H1 (cell line): ENCODE measurements around the gene CBFB. TPM values are rescaled to one million over a fixed set of nuclear protein-coding genes. Genes with fewer than 3 reads are reported as not detected.

Source experiments
- CTCF ChIA-PET: fragments of 300-600 bp; sonication (Branson Sonifier 250); formaldehyde crosslinking; loops from one replicate; lab custom pipeline; 2021; ENCODE audit not compliant: partially characterized antibody; lab: Charles Lee
- POLR2A ChIA-PET: fragments of 300-600 bp; sonication (Branson Sonifier 250); formaldehyde crosslinking; loops from one replicate; lab custom pipeline; 2021; ENCODE audit warnings: inconsistent platforms; ENCODE audit not compliant: partially characterized antibody; lab: Charles Lee
- DNase-seq, 2 experiments: peaks; one replicate each; pipeline versions ENCODE4 v3.0.0 to v3.0.0-alpha.2; 2010 to 2022; ENCODE audit warnings: low spot score in 2 of 2, low read depth in 1 of 2, mixed read lengths in 1 of 2
- FAIRE-seq: peaks from 2 replicates; lab custom pipeline; 2011; peaks lifted over from hg19 to GRCh38; lab: Jason Lieb, UNC
- H2AFZ ChIP-seq: 2 replicates; pipeline ENCODE4 v1.8.1; 2012; ENCODE audit warnings: low read length, inconsistent platforms
- H2AK5ac ChIP-seq: 2 replicates; pipeline ENCODE4 v1.6.1; 2013; ENCODE audit warnings: low read depth, low read length
- H2BK120ac ChIP-seq: replicated peaks from 2 replicates; pipeline ENCODE3; 2013; ENCODE audit warnings: low read depth, low read length, inconsistent platforms
- H2BK12ac ChIP-seq: 2 replicates; pipeline ENCODE4 v1.6.1; 2013; ENCODE audit warnings: low read depth, low read length
- H2BK15ac ChIP-seq: 2 replicates; pipeline ENCODE4 v1.6.1; 2013; ENCODE audit warnings: low read length
- H2BK20ac ChIP-seq: 2 replicates; pipeline ENCODE4 v1.6.1; 2013; ENCODE audit warnings: low read length
- H2BK5ac ChIP-seq: 2 replicates; pipeline ENCODE4 v1.6.1; 2013; ENCODE audit warnings: low read depth, low read length
- H3K14ac ChIP-seq: 2 replicates; pipeline ENCODE4 v1.6.1; 2013; ENCODE audit warnings: inconsistent platforms; ENCODE audit not compliant: insufficient read length
- H3K18ac ChIP-seq: 2 replicates; pipeline ENCODE4 v1.6.1; 2013; ENCODE audit warnings: low read length; ENCODE audit errors: extremely low read depth
- H3K23ac ChIP-seq: 2 replicates; pipeline ENCODE4 v1.6.1; 2013; ENCODE audit warnings: inconsistent platforms; ENCODE audit not compliant: insufficient read length
- H3K23me2 ChIP-seq: 2 replicates; pipeline ENCODE4 v1.6.1; 2013; ENCODE audit warnings: low read depth, low read length
- H3K27ac ChIP-seq: 2 replicates; pipeline ENCODE4 v1.6.1; 2011; ENCODE audit warnings: low read depth, low read length, inconsistent platforms
- H3K27me3 ChIP-seq, 4 experiments: replicated peaks in 1 of 4; 1 replicate in 1 of 4; 2 replicates in 3 of 4; pipeline versions ENCODE4 v1.6.1 to v1.8.1; 2011 to 2013; ENCODE audit warnings: low read length in 3 of 4, mild to moderate bottlenecking in 3 of 4, inconsistent platforms in 2 of 4, mixed read lengths in 2 of 4, moderate library complexity in 1 of 4; ENCODE audit not compliant: control insufficient read depth in 3 of 4, insufficient read depth in 3 of 4; ENCODE audit errors: extremely low read depth in 1 of 4
- H3K36me3 ChIP-seq, 4 experiments: 2 replicates each; pipeline versions ENCODE4 v1.6.1 to v1.8.1; 2011 to 2013; ENCODE audit warnings: mild to moderate bottlenecking in 4 of 4, low read length in 3 of 4, moderate library complexity in 2 of 4, control low read depth in 1 of 4, inconsistent platforms in 1 of 4; ENCODE audit not compliant: insufficient read depth in 4 of 4, control insufficient read depth in 2 of 4
- H3K4ac ChIP-seq: replicated peaks from 2 replicates; pipeline ENCODE3; 2013; ENCODE audit warnings: low read length, low read depth, mixed read lengths, inconsistent platforms; ENCODE audit not compliant: insufficient read length
- H3K4me1 ChIP-seq, 4 experiments: replicated peaks in 1 of 4; 1 replicate in 1 of 4; 2 replicates in 3 of 4; pipeline versions ENCODE4 v1.6.1 to v1.8.1; 2011 to 2013; ENCODE audit warnings: low read length in 3 of 4, inconsistent platforms in 2 of 4, mixed read lengths in 1 of 4; ENCODE audit not compliant: insufficient read depth in 4 of 4, control insufficient read depth in 3 of 4
- H3K4me2 ChIP-seq, 2 experiments: 2 replicates each; pipeline versions ENCODE4 v1.6.1 to v1.8.1; 2011 to 2013; ENCODE audit warnings: low read depth in 2 of 2, low read length in 2 of 2, control low read depth in 1 of 2, inconsistent platforms in 1 of 2, mild to moderate bottlenecking in 1 of 2; ENCODE audit not compliant: insufficient read depth in 1 of 2
- H3K4me3 ChIP-seq, 4 experiments: fragments of 200-600, 300-600 bp in 1 of 4; sonication (generic), shearing (Covaris generic), sonication (Bioruptor Twin) in 1 of 4; 2 replicates each; pipeline versions ENCODE4 v1.5.1 to v1.8.1; 2011 to 2016; ENCODE audit warnings: low read length in 4 of 4, low read depth in 3 of 4, control low read depth in 2 of 4, inconsistent platforms in 2 of 4, mild to moderate bottlenecking in 2 of 4, mixed read lengths in 1 of 4, moderate library complexity in 1 of 4; ENCODE audit not compliant: insufficient read depth in 2 of 4; ENCODE audit errors: extremely low read depth in 1 of 4
- H3K56ac ChIP-seq: replicated peaks from 2 replicates; pipeline ENCODE3; 2013; ENCODE audit warnings: low read depth, mild to moderate bottlenecking, mixed read lengths, low read length, inconsistent platforms; ENCODE audit not compliant: insufficient read length
- H3K79me1 ChIP-seq: 2 replicates; pipeline ENCODE4 v1.6.1; 2013; ENCODE audit warnings: low read depth, low read length, control low read depth
- H3K79me2 ChIP-seq, 2 experiments: 2 replicates each; pipeline versions ENCODE4 v1.6.1 to v1.8.1; 2012 to 2013; ENCODE audit warnings: low read length in 2 of 2, mild to moderate bottlenecking in 2 of 2, inconsistent platforms in 1 of 2; ENCODE audit not compliant: insufficient read depth in 2 of 2, control insufficient read depth in 1 of 2
- H3K9ac ChIP-seq, 4 experiments: replicated peaks in 1 of 4; 1 replicate in 1 of 4; 2 replicates in 3 of 4; pipeline versions ENCODE4 v1.6.1 to v1.8.1; 2011 to 2013; ENCODE audit warnings: low read depth in 3 of 4, low read length in 3 of 4, control low read depth in 2 of 4, mild to moderate bottlenecking in 2 of 4, moderate library complexity in 2 of 4, inconsistent platforms in 1 of 4; ENCODE audit errors: extremely low read depth in 1 of 4
- H3K9me3 ChIP-seq, 2 experiments: 2 replicates each; pipeline versions ENCODE4 v1.6.1 to v1.8.1; 2012 to 2013; ENCODE audit warnings: mild to moderate bottlenecking in 2 of 2, moderate library complexity in 2 of 2, control low read depth in 1 of 2, inconsistent platforms in 1 of 2, low read depth in 1 of 2, low read length in 1 of 2, mixed read lengths in 1 of 2; ENCODE audit not compliant: insufficient read depth in 2 of 2
- H4K20me1 ChIP-seq, 2 experiments: replicated peaks in 1 of 2; 2 replicates each; pipeline versions ENCODE3 to v1.8.1; 2011 to 2013; ENCODE audit warnings: inconsistent platforms in 2 of 2, low read length in 2 of 2, mild to moderate bottlenecking in 1 of 2; ENCODE audit not compliant: insufficient read depth in 2 of 2, control insufficient read depth in 1 of 2
- H4K5ac ChIP-seq: 2 replicates; pipeline ENCODE4 v1.6.1; 2013; ENCODE audit warnings: low read length, low read depth, mixed read lengths, inconsistent platforms; ENCODE audit not compliant: insufficient read length
- H4K8ac ChIP-seq: 2 replicates; pipeline ENCODE4 v1.8.0; 2013; ENCODE audit warnings: mild to moderate bottlenecking, moderate library complexity, low read length, inconsistent platforms; ENCODE audit not compliant: insufficient read depth; ENCODE audit errors: extremely low read depth
- H4K91ac ChIP-seq: replicated peaks from 2 replicates; pipeline ENCODE3; 2013; ENCODE audit warnings: low read length, mixed read lengths, inconsistent platforms; ENCODE audit not compliant: insufficient read length
- BACH1 ChIP-seq: IDR thresholded peaks from 2 replicates; pipeline ENCODE4 v1.6.1; 2012; ENCODE audit warnings: low read length, improper control_type of control experiment
- CTBP2 ChIP-seq: IDR thresholded peaks from 2 replicates; pipeline ENCODE4 v1.7.0; 2011; ENCODE audit warnings: borderline replicate concordance, mild to moderate bottlenecking, moderate library complexity, mixed read lengths, low read length; ENCODE audit not compliant: insufficient read depth, insufficient read length
- POLR2AphosphoS5 ChIP-seq: IDR thresholded peaks from 2 replicates; pipeline ENCODE4 v1.6.1; 2011; ENCODE audit warnings: low read depth, low read length
- WGBS, 2 experiments: shearing (Covaris generic) in 1 of 2; methylation state at CpG; one replicate each; pipeline versions ENCODE4 v1.1.6 to v1.1.7; 2013 to 2015; ENCODE audit warnings: low lambda C conversion rate in 2 of 2, mixed read lengths in 2 of 2, inconsistent platforms in 1 of 2, low coverage in 1 of 2, missing lambda C conversion rate in 1 of 2; ENCODE audit not compliant: insufficient replicate concordance in 2 of 2, insufficient coverage in 1 of 2, insufficient read length in 1 of 2; ENCODE audit errors: extremely low coverage in 1 of 2, missing lambda C conversion rate in 1 of 2; 5-methylcytosine and 5-hydroxymethylcytosine counted together
- polyA plus RNA-seq, 7 experiments: library from polyadenylated mRNA; depleted of rRNA in 3 of 7; stranded (reverse) in 5 of 7; unstranded in 2 of 7; fragments of >200 nt in 5 of 7; fragments of 200-250 nt in 2 of 7; gene quantifications; 1 replicate in 5 of 7; 2 replicates in 1 of 7; 4 replicates in 1 of 7; pipeline versions ENCODE4 v1.2.1 to v1.2.3, GENCODE V29; 2011 to 2013; ENCODE audit warnings: missing spikeins in 2 of 7, mixed read lengths in 2 of 7
- total RNA-seq: library from RNA; stranded (reverse); fragmentation: NEBNext Ultra II Directional; extraction: Animal tissue kit (Norgen Biotek cat#: 25700); gene quantifications from 2 replicates; pipeline ENCODE4 v1.2.1, GENCODE V29; 2021
- TF ChIP-seq, protein P1 (sequence below): IDR thresholded peaks from 2 replicates; pipeline ENCODE4 v1.6.1; 2012; ENCODE audit warnings: inconsistent platforms

Gene CBFB
- total and polyA plus RNA-seq, 2 of the 8 experiments (the other 6 are each of a cell fraction or from before 2014, with no cell fraction given): 11.5 to 31.6 TPM

DNA sequence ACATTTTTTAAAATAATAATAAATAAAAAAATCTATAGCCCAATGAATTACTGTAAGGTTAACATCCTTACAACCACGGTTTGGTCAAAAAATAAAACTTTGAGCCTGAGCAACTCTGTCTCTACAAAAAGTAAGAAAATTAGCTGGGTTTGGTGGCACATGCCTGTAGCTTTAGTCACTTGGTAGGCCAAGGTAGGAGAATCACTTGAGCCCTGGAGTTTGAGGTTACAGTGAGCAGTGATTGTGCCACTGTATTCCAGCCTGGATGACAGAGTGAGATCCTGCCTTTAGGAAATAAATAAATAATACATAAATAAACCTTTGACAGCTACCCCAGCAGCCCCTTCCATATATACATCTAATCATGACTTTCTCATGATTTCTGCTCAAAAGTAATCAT, 53.9 kb downstream of the CBFB start:
- Histone ChIP-seq H2BK12ac (no peak overlapping the region), H2AFZ (no peak overlapping the region), H2BK120ac (no peak overlapping the region), H3K36me3 (no peaks in the 10 kb centered on the region), H3K79me2 (no peaks in the 10 kb centered on the region), H2BK20ac (no peak overlapping the region), H2BK5ac (no peak overlapping the region), H3K4me2 (no peak overlapping the region), H3K4ac (no peak overlapping the region), H3K23ac (no peak overlapping the region), H3K56ac (no peak overlapping the region), H3K23me2 (no peaks in the 10 kb centered on the region), H4K91ac (no peak overlapping the region), H3K18ac (no peak overlapping the region), H2AK5ac (no peak overlapping the region), H3K27ac (no peak overlapping the region), H2BK15ac (no peak overlapping the region), H4K5ac (no peak overlapping the region), H3K79me1 (no peaks in the 10 kb centered on the region), H3K4me3 (no peak overlapping the region), H3K27me3 (no peaks in the 10 kb centered on the region), H4K8ac (no peak overlapping the region), H4K20me1 (no peaks in the 10 kb centered on the region), H3K4me1 (no peaks in the 10 kb centered on the region), H3K9me3 (no peaks in the 10 kb centered on the region), H3K9ac (no peak overlapping the region), H3K14ac (no peak overlapping the region)
- FAIRE-seq (no peak), DNase-seq (no peak)
- WGBS, 2 experiments: 96% methylated on average over 1 of the region's 1 CpG; no CpG with 5 or more reads in 1 of the 2 experiments
- ChIA-PET CTCF (interaction anchor here (0.6 to 1.8 kb wide), 9 partner anchors 15 to 129 kb away, joined by 3 to 5 read pairs (median 3); no protein-coding TSS in a partner anchor), POLR2A (interaction anchor here (1.1 kb wide), 1 partner anchor 21 kb away, joined by 4 read pairs; no protein-coding TSS in a partner anchor)
- TF ChIP-seq CTBP2: no peak
- TF ChIP-seq, protein P1, sequence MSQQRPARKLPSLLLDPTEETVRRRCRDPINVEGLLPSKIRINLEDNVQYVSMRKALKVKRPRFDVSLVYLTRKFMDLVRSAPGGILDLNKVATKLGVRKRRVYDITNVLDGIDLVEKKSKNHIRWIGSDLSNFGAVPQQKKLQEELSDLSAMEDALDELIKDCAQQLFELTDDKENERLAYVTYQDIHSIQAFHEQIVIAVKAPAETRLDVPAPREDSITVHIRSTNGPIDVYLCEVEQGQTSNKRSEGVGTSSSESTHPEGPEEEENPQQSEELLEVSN: no peak
- no peak for TF ChIP-seq POLR2AphosphoS5
- no peak for TF ChIP-seq BACH1
